HCT116 (cell line): ENCODE results near the gene CLRN3. TPM values are rescaled to one million over a fixed set of nuclear protein-coding genes. Genes with fewer than 3 reads are reported as not detected.

Source experiments
- ATAC-seq: fragments of 200-7000 bp; cut with Tn5 transposase; 2 replicates; pipeline ENCODE4 v1.9.1; 2020; ENCODE audit warnings: mild to moderate bottlenecking, moderate library complexity
- BruUV-seq: library from RNA; stranded (reverse); fragments of 400-500 nt; replicated peaks from 2 replicates; lab custom pipeline; 2021; lab: Mats Ljungman, UMichigan
- CTCF ChIA-PET: fragments of 300-600 bp; sonication (Branson Sonifier 250); formaldehyde crosslinking; loops from one replicate; lab custom pipeline; 2021; ENCODE audit warnings: antibody characterized with exemption; lab: Charles Lee
- POLR2A ChIA-PET: fragments of 300-600, 350-600 bp; sonication (Branson Sonifier 250); formaldehyde crosslinking; loops from one replicate; lab custom pipeline; 2021; ENCODE audit warnings: antibody characterized with exemption; lab: Charles Lee
- RAD21 ChIA-PET, 2 experiments: fragments of 300-600 bp; sonication (Branson Sonifier 250); formaldehyde crosslinking; loops; one replicate each; lab custom pipeline; 2023; ENCODE audit warnings: low total read pairs in 2 of 2; ENCODE audit not compliant: uncharacterized antibody in 2 of 2, unreplicated experiment in 2 of 2, low non-redundant PET in 1 of 2; lab: Charles Lee
- DNase-seq: peaks from one replicate; pipeline ENCODE4 v3.0.0-alpha.2; 2010; ENCODE audit warnings: low read depth, low spot score
- H2AFZ ChIP-seq: fragments of 200-600 bp; shearing (Covaris generic), sonication (generic); 2 replicates; pipeline ENCODE4 v1.6.1; 2017; ENCODE audit warnings: low read depth, mixed run types, mixed read lengths, antibody characterized with exemption, low read length; ENCODE audit not compliant: poor library complexity, severe bottlenecking
- H3K27ac ChIP-seq: 2 replicates; pipeline ENCODE4 v1.5.1; 2012; ENCODE audit warnings: low read depth, low read length
- H3K27me3 ChIP-seq: fragments of 200-600 bp; sonication (generic); 2 replicates; pipeline ENCODE4 v1.6.1; 2016; ENCODE audit warnings: mixed run types, low read length, mixed read lengths; ENCODE audit not compliant: insufficient read depth
- H3K36me3 ChIP-seq, 2 experiments: fragments of 200-500 bp in 1 of 2; fragments of 200-600 bp in 1 of 2; sonication (Bioruptor generic) in 1 of 2; sonication (generic) in 1 of 2; 2 replicates each; pipeline versions ENCODE4 v1.5.1 to v1.6.1; 2014 to 2016; ENCODE audit warnings: low read length in 2 of 2, inconsistent platforms in 1 of 2, mixed read lengths in 1 of 2, mixed run types in 1 of 2; ENCODE audit not compliant: insufficient read depth in 2 of 2, control insufficient read depth in 1 of 2
- H3K4me1 ChIP-seq, 2 experiments: fragments of 200-600 bp in 1 of 2; sonication (generic) in 1 of 2; 2 replicates each; pipeline versions ENCODE4 v1.5.1 to v1.6.1; 2012 to 2017; ENCODE audit warnings: low read length in 2 of 2, inconsistent platforms in 1 of 2, mild to moderate bottlenecking in 1 of 2, mixed read lengths in 1 of 2, mixed run types in 1 of 2, moderate library complexity in 1 of 2; ENCODE audit not compliant: insufficient read depth in 2 of 2, control insufficient read depth in 1 of 2
- H3K4me2 ChIP-seq: fragments of 200-600 bp; sonication (generic); 2 replicates; pipeline ENCODE4 v1.6.1; 2017; ENCODE audit warnings: mixed run types, low read length, mixed read lengths
- H3K4me3 ChIP-seq, 2 experiments: fragments of 200-600 bp in 1 of 2; sonication (generic) in 1 of 2; replicated peaks in 1 of 2; 2 replicates each; pipeline ENCODE4 v1.5.1; 2011 to 2016; ENCODE audit warnings: low read length in 2 of 2, control low read depth in 1 of 2, low read depth in 1 of 2, mild to moderate bottlenecking in 1 of 2, mixed read lengths in 1 of 2, mixed run types in 1 of 2
- H3K79me2 ChIP-seq: fragments of 200-600 bp; sonication (generic); 2 replicates; pipeline ENCODE4 v1.6.1; 2017; ENCODE audit warnings: mild to moderate bottlenecking, mixed run types, low read length, moderate library complexity, mixed read lengths; ENCODE audit not compliant: insufficient read depth
- H3K9ac ChIP-seq: fragments of 200-600 bp; sonication (generic); 2 replicates; pipeline ENCODE4 v1.6.1; 2016; ENCODE audit warnings: low read length, mixed read lengths
- H3K9me2 ChIP-seq: fragments of 200-600 bp; sonication (generic), shearing (Covaris generic); 2 replicates; pipeline ENCODE4 v1.6.1; 2017; ENCODE audit warnings: mixed run types, mild to moderate bottlenecking, moderate library complexity; ENCODE audit not compliant: insufficient read depth
- H3K9me3 ChIP-seq, 2 experiments: fragments of 200-500 bp in 1 of 2; fragments of 200-600 bp in 1 of 2; sonication (Bioruptor generic) in 1 of 2; sonication (generic) in 1 of 2; 2 replicates each; pipeline ENCODE4 v1.6.1; 2014 to 2017; ENCODE audit warnings: low read length in 2 of 2, mixed read lengths in 2 of 2, inconsistent platforms in 1 of 2, low read depth in 1 of 2, mild to moderate bottlenecking in 1 of 2, mixed run types in 1 of 2, moderate library complexity in 1 of 2; ENCODE audit not compliant: control insufficient read depth in 1 of 2, insufficient read depth in 1 of 2
- H4K20me1 ChIP-seq: fragments of 200-600 bp; sonication (generic), shearing (Covaris generic); 2 replicates; pipeline ENCODE4 v1.6.1; 2017; ENCODE audit warnings: mixed run types, mild to moderate bottlenecking, moderate library complexity; ENCODE audit not compliant: insufficient read depth
- ATF3 ChIP-seq: IDR thresholded peaks from 2 replicates; pipeline ENCODE4 v1.6.1; 2012
- CBX3 ChIP-seq: IDR thresholded peaks from 2 replicates; pipeline ENCODE4 v1.6.1; 2012; ENCODE audit warnings: low read depth
- CEBPB ChIP-seq: IDR thresholded peaks from 2 replicates; pipeline ENCODE4 v1.6.1; 2012; ENCODE audit warnings: low read depth
- EGR1 ChIP-seq: IDR thresholded peaks from 2 replicates; pipeline ENCODE4 v1.6.1; 2012; ENCODE audit warnings: low read depth
- ELF1 ChIP-seq: IDR thresholded peaks from 2 replicates; pipeline ENCODE4 v1.6.1; 2012; ENCODE audit warnings: low read depth, borderline replicate concordance
- EZH2 ChIP-seq: fragments of 200-600 bp; sonication (generic); IDR thresholded peaks from 2 replicates; pipeline ENCODE4 v1.6.1; 2017; ENCODE audit warnings: antibody characterized with exemption, mixed run types
- EZH2phosphoT487 ChIP-seq: fragments of 200-600 bp; IDR thresholded peaks from 2 replicates; pipeline ENCODE4 v1.6.1; 2018; ENCODE audit warnings: antibody characterized with exemption, borderline replicate concordance
- JUND ChIP-seq: IDR thresholded peaks from 2 replicates; pipeline ENCODE4 v1.6.1; 2012
- POLR2AphosphoS5 ChIP-seq: IDR thresholded peaks from 2 replicates; pipeline ENCODE4 v1.6.1; 2011; ENCODE audit warnings: mild to moderate bottlenecking, low read depth, low read length, moderate library complexity
- RAD21 ChIP-seq: IDR thresholded peaks from 2 replicates; pipeline ENCODE4 v1.6.1; 2012; ENCODE audit warnings: low read depth, mild to moderate bottlenecking
- SIN3A ChIP-seq: IDR thresholded peaks from 2 replicates; pipeline ENCODE4 v1.6.1; 2012; ENCODE audit warnings: low read depth
- SP1 ChIP-seq: IDR thresholded peaks from 2 replicates; pipeline ENCODE4 v1.6.1; 2012; ENCODE audit warnings: low read depth
- SRF ChIP-seq: IDR thresholded peaks from 2 replicates; pipeline ENCODE4 v1.6.1; 2012; ENCODE audit warnings: low read depth
- TCF7L2 ChIP-seq: IDR thresholded peaks from 2 replicates; pipeline ENCODE4 v1.7.0; 2011; ENCODE audit warnings: borderline replicate concordance, inconsistent platforms; ENCODE audit not compliant: insufficient read depth, insufficient read length; ENCODE audit errors: extremely low read depth
- YY1 ChIP-seq: IDR thresholded peaks from 2 replicates; pipeline ENCODE4 v1.6.1; 2011; ENCODE audit warnings: low read length, low read depth, moderate library complexity, mild to moderate bottlenecking; ENCODE audit not compliant: insufficient replicate concordance; ENCODE audit errors: extremely low read depth
- ZFX ChIP-seq: fragments of 450-650 bp; IDR thresholded peaks from 2 replicates; pipeline ENCODE4 v1.6.1; 2017
- ZNF274 ChIP-seq: fragments of 200-500 bp; sonication (Bioruptor generic); IDR thresholded peaks from 2 replicates; pipeline ENCODE4 v1.6.1; 2014; ENCODE audit warnings: mild to moderate bottlenecking, low read depth, low read length, inconsistent platforms
- intact Hi-C: fragments of 100-400 bp; cut with micrococcal nuclease; formaldehyde crosslinking; loops from 2 replicates; pipeline ENCODE4 v1.10.0; 2022
- total RNA-seq: library from RNA; stranded (reverse); gene quantifications from one replicate; pipeline ENCODE4 v1.2.1, GENCODE V29; 2021; ENCODE audit not compliant: unreplicated experiment
- TF ChIP-seq, protein P1 (sequence below), 3 experiments: fragments of 200-600 bp in 1 of 3; sonication (generic) in 1 of 3; IDR thresholded peaks in 2 of 3; conservative IDR thresholded peaks in 1 of 3; 2 replicates each; pipeline ENCODE4 v1.5.1; 2012 to 2017; ENCODE audit warnings: low read depth in 2 of 3, low read length in 2 of 3, antibody characterized with exemption in 1 of 3, borderline replicate concordance in 1 of 3, control low read depth in 1 of 3, mild to moderate bottlenecking in 1 of 3, mixed read lengths in 1 of 3, mixed run types in 1 of 3, moderate library complexity in 1 of 3; ENCODE audit not compliant: insufficient read depth in 1 of 3
- TF ChIP-seq, protein P2 (sequence below): IDR thresholded peaks from 2 replicates; pipeline ENCODE4 v1.6.1; 2011; ENCODE audit warnings: mild to moderate bottlenecking, low read length, moderate library complexity; ENCODE audit not compliant: insufficient replicate concordance; ENCODE audit errors: extremely low read depth
- TF ChIP-seq, protein P3 (sequence below): IDR thresholded peaks from 2 replicates; pipeline ENCODE4 v1.6.1; 2012

Gene CLRN3
- total RNA-seq, 1 experiment from 2014 or later, result 0.39 TPM

GRCh38 chr10:127908106-127908958 is 15.6 kb upstream of the CLRN3 start:
- H4K20me1 ChIP-seq, result no peaks in the 10 kb centered on the region
- H3K4me3 ChIP-seq, result peak overlapping the region in 1 of 2 experiments; percentile 62; a peak in 3 of 4 replicates
- H3K4me2 ChIP-seq, result peak overlapping the region; percentile 80
- H3K9me2 ChIP-seq, result no peaks in the 10 kb centered on the region
- no peaks in the 10 kb centered on the region for H3K27me3 ChIP-seq
- H3K79me2 ChIP-seq, result no peaks in the 10 kb centered on the region
- ATAC-seq (peak; percentile 57), DNase-seq (peak; percentile 87)
- no peak overlapping the region for H2AFZ ChIP-seq
- ChIA-PET RAD21 (interaction anchor here (0.6 to 1.4 kb wide), 4 partner anchors 103 to 161 kb away, joined by 3 to 5 read pairs (median 4); no protein-coding TSS in a partner anchor), POLR2A (interaction anchor here (0.8 to 1.8 kb wide), 3 partner anchors 83 to 103 kb away, joined by 3 to 11 read pairs (median 3); no protein-coding TSS in a partner anchor), CTCF (interaction anchor here (0.5 to 1.7 kb wide), 6 partner anchors 13 to 302 kb away, joined by 3 to 27 read pairs (median 4); no protein-coding TSS in a partner anchor)
- peak overlapping the region; percentile 61 for H3K9ac ChIP-seq
- H3K27ac ChIP-seq, result peak overlapping the region; percentile 56
- peaks cover 25 to 46% of the 10 kb centered on the region in 2 experiments for H3K4me1 ChIP-seq
- intact Hi-C loops, result no loop called here
- H3K36me3 ChIP-seq, result no peaks in the 10 kb centered on the region
- BruUV-seq, result TSS peak; percentile 24
- H3K9me3 ChIP-seq, result no peaks in the 10 kb centered on the region
- TF ChIP-seq ZFX (no peak), ZNF274 (no peak), JUND (peak; percentile 96), CBX3 (peak; percentile 80), ATF3 (no peak), SRF (no peak), SIN3A (no peak; the same call in 1 of the 2 replicates), EZH2 (no peak), EZH2phosphoT487 (no peak), CEBPB (no peak), YY1 (peak; percentile 42), POLR2AphosphoS5 (peak; percentile 63; the same call in 1 of the 2 replicates), EGR1 (peak; percentile 93), TCF7L2 (no peak), SP1 (peak; percentile 97), ELF1 (no peak), RAD21 (0 out of 2 replicates have a peak, but pooled peaks have one; percentile 27)
- TF ChIP-seq, protein P1, sequence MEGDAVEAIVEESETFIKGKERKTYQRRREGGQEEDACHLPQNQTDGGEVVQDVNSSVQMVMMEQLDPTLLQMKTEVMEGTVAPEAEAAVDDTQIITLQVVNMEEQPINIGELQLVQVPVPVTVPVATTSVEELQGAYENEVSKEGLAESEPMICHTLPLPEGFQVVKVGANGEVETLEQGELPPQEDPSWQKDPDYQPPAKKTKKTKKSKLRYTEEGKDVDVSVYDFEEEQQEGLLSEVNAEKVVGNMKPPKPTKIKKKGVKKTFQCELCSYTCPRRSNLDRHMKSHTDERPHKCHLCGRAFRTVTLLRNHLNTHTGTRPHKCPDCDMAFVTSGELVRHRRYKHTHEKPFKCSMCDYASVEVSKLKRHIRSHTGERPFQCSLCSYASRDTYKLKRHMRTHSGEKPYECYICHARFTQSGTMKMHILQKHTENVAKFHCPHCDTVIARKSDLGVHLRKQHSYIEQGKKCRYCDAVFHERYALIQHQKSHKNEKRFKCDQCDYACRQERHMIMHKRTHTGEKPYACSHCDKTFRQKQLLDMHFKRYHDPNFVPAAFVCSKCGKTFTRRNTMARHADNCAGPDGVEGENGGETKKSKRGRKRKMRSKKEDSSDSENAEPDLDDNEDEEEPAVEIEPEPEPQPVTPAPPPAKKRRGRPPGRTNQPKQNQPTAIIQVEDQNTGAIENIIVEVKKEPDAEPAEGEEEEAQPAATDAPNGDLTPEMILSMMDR (IDR thresholded peaks at IDR 0.05 in 2 of 3, conservative IDR thresholded peaks at IDR 0.05 in 1 of 3; ENCODE audit: borderline replicate concordance in 1 of 3, insufficient read depth in 1 of 3, low read depth in 2 of 3, low read length in 2 of 3), result no peak
- TF ChIP-seq, protein P2, sequence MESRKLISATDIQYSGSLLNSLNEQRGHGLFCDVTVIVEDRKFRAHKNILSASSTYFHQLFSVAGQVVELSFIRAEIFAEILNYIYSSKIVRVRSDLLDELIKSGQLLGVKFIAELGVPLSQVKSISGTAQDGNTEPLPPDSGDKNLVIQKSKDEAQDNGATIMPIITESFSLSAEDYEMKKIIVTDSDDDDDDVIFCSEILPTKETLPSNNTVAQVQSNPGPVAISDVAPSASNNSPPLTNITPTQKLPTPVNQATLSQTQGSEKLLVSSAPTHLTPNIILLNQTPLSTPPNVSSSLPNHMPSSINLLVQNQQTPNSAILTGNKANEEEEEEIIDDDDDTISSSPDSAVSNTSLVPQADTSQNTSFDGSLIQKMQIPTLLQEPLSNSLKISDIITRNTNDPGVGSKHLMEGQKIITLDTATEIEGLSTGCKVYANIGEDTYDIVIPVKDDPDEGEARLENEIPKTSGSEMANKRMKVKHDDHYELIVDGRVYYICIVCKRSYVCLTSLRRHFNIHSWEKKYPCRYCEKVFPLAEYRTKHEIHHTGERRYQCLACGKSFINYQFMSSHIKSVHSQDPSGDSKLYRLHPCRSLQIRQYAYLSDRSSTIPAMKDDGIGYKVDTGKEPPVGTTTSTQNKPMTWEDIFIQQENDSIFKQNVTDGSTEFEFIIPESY, result no peak
- TF ChIP-seq, protein P3, sequence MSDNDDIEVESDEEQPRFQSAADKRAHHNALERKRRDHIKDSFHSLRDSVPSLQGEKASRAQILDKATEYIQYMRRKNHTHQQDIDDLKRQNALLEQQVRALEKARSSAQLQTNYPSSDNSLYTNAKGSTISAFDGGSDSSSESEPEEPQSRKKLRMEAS, result peak; percentile 82
